Measurements from ENCODE around the gene TRPM7. TPM values are rescaled to one million over a fixed set of nuclear protein-coding genes. Genes with fewer than 3 reads are reported as not detected.
A peak's percentile ranks its signal among the peaks of the same experiment; 100 is the strongest.

TRPM7 gene
- total RNA-seq, 2 donors from 2014 or later = 36.8 to 36.9 TPM

GRCh38 chr15:50519740-50520425, 166.7 kb downstream of the TRPM7 start:
- intact Hi-C loops (cut with DNase I, micrococcal nuclease) = no loop called here
- DNase-seq (no peak), ATAC-seq (peak; percentile 98)

GRCh38 chr15:50513001-50513400, 173.6 kb downstream of the TRPM7 start:
- ATAC-seq (no peak), DNase-seq (no peak)
- intact Hi-C loops (cut with DNase I, micrococcal nuclease) = no loop called here

Other genes starting within 250 kb of the TRPM7 start
- gene USP50, start 140.1 kb downstream of the TRPM7 start, total RNA-seq = not detected
- gene SPPL2A, start 78.9 kb upstream of the TRPM7 start, total RNA-seq = 100 to 1,000 TPM; 263 to 348 TPM
- 10 to 100 TPM in 1 of 2 donors, 1 to 10 TPM in 1; 9.9 to 10.7 TPM for gene AP4E1, start 221.9 kb upstream of the TRPM7 start, total RNA-seq